GM19452 (cell line): Measurements from ENCODE around the gene UBE2I.

Experiments
- ATAC-seq: cut with Tn5 transposase; IDR thresholded peaks from one replicate; pipeline ENCODE4 v1.9.1; 2021; ENCODE audit not compliant: unreplicated experiment

The UBE2I gene

DNA sequence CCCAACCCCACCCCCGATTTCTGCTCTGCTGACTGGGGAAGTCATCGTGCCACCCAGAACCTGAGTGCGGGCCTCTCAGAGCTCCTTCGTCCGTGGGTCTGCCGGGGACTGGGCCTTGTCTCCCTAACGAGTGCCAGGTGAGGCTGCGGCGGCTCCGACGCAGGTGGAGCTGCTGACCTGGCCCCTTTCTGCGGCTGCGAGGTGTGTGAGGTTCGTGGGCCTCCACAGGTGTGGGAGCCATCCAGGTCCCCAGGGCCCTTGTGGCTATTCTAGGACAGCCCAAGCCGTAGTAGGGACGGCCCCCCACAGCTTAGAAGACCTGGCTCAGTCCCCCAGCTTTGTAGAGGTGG, 3.0 kb downstream of the UBE2I start:
- no peak for ATAC-seq

DNA sequence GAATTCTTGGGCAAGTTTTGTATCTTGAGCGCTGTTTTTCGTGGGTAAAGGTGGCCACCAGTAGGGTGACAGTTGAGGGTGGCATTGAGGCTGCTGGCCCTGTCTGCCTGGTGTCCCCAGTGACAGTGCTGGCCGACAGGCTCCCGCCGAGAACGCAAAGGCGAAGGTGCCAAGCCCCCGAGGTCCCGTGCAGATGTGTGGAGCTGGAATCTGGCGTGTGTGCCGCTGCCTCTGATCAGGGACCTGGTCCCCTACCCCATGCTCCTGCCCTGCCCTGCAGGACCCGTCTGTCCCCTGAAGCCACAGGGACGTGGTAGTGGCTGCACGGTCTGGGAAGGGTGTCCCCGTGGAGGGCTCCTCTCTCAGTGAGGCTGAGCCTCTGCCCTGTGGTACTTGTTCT, 3.5 kb downstream of the UBE2I start:
- no peak for ATAC-seq

DNA sequence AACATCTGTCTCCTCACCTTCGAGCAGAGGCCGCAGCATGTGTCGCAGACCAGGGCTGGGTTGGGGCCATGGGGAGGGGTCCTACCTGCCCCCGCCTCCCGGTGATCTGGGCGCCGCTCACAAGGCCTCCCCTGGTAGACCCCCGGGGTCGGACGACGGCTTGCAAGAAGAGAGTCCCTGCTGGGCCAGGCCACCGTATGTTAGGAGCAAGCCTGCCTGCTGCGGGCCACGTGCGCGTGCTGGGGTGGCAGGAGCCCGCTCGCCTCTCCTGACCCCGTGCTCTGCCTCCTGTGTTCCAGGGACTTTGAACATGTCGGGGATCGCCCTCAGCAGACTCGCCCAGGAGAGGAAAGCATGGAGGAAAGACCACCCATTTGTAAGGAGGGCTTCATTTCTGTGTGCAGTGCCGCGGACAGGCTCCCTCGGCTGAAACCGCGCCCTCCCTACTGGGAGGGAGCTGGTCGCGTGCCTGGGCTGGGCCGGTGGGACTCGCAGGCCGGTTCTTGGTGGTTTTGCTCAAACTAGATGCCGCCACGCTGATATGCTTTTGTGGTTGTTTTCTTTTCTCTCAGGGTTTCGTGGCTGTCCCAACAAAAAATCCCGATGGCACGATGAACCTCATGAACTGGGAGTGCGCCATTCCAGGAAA, 4.4 kb downstream of the UBE2I start:
- no peak for ATAC-seq

DNA sequence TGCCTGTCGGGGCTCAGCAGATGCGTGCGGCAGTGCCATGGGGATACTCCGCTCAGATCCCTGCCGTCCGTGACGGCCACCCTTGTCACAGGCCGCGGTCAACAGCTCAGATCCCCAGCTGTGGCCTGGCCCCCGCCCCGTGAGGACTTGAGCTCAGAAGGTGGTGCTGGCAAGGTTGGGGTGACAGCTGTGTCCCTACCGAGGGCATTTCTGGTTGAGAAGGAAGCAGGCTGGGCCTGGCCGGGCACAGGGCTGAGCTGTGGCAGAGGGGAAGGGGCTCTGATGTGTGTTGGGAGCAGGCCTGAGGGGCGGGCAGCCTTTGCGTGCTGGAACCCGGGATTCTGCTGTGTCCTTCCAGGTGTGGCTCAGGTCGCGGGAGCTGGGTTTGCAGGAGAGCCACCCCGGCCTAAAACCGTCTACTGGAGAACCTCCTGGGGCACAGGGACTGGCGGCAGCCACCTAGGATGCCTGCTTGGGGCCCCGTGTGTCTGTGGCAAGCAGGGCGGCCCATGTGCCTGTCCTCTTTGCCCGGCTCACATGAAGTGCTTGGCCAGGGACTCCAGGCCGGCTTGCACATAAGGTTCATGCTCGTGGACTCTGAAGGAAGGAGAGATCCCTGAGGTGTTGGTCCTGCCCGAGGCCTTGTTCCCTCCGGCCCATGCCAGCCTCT, 5.1 kb downstream of the UBE2I start:
- ATAC-seq: no peak

DNA sequence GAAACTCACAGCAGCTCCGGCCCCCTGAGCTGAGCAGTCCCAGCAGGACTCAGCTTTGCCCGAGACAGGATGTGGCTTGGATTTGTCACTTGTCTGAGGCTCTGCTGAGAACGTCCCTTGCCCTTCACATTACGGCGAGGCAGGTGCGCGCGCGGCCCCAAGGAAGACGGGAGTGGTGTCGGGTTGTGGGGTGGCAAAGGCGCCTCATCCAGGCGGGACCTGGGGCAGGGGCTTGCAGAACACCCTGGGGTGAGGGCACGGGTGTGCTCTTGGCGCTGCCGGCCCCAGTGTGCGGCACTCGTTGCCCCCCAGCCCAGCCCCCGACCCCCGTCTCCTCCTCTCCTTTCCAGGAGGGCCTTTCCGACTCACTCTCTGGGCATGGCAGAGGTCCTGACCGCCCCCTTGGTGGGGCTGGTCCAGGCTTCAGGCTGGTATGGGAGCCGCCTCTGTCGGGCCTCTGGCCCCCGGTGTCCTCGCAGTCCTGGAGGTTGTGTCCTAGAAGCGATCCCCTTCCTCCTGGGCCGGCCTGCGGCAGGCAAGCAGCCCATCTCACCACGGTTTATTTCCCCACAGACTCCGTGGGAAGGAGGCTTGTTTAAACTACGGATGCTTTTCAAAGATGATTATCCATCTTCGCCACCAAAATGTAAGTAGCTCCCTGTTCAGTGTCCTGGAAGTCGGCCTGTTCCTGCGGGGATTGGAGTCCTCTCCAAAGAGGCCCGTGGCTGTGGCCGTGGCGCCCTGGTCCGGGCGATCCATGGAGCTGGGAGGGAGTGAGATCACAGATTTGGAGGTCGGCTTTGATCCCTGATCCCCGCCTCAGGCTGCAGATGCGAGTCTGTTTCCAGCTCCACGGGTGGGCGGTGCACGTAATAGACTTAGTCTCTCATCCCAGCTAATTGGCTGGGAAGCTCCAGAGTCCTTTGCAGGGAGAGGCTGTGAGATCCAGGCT, 5.9 kb downstream of the UBE2I start:
- ATAC-seq: no peak

DNA sequence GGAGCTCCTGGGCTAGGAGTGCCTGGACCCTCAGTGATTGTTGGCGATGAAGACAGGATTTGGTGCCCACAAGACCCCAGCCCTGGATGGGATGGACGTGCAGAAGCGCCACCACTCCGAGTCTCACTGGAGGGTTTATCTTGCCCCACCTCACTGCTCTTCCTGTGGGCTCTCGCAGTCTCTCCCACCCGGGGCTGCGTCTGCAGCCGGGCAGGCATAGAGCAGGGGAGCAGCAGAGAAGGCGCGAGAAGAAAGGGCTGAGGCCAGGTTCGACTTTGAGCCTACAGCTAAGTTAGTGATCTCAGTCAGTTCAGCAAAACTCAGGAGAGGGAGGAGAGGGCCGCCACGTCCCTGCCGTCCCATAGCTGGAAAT, 6.6 kb downstream of the UBE2I start:
- ATAC-seq: no peak

DNA sequence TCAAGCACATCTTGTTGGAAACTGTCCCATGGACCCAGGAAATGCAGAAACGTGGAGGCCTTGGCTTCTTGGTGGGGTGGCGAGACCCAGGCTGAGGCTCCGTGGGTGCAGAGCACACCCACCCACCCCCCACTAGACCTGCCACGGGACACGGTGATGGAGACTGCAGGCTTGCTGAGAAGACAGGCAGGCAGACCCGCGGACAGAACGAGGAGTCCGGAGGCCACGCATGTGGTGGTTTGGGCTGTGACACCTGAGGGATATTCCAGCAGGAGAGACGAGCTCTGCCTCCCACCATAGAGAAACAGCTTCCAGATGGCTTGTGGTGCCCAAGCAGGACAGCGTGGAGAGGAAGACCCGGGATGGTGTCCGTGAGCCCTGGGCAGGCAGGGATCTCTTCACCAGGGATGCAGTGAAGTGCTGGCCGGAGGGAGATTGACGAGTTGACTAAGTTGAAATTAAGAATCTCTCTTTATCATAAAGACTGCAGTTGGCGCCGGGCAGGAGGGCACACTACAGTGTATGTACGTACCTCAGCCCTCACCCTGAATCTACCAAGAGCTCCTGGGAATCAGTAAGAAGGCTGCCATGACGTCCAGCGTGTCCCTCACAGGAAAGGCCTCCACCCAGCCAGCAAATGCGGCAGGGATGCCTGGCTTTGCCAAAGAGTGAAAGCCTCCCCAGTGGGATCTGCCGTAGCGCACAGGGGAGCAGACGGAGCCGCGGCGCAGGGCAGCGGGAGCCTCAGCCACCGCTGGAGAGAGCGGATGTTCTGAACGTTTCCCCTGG, 8.2 kb downstream of the UBE2I start:
- no peak for ATAC-seq

DNA sequence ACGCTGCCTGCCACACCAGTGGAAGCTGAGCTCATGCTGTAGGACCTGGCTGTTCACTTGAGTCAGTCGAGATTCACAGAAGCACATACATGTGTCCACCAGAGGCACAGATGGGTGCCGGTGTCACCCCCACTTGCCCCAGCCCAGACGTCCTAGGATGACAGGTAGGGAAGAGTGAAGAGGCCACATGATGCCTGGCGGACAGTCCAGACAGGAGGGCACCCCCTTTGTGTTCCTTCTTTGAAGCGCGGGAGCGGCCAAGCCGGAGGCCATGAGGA, 8.8 kb downstream of the UBE2I start:
- no peak for ATAC-seq

DNA sequence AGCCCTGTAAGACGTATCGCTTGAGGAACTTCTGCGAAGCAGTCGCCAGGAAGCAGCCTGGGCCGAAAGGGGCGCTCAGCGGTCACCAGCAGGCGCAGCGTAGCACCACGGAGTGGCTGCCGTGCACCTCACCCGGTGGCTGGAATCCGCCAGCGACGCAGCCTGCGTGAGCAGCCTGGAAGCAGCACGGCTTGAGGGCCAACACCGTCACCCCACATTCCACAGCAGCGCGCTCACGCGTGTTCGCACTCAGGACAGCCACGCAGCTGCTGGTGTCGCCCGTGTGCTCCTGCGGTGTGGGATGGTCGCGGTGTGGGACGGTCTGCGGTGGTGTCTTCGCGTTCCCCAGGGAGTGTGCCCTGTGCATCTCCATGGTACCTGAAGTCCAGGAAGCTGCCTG, 9.6 kb downstream of the UBE2I start:
- ATAC-seq: no peak

DNA sequence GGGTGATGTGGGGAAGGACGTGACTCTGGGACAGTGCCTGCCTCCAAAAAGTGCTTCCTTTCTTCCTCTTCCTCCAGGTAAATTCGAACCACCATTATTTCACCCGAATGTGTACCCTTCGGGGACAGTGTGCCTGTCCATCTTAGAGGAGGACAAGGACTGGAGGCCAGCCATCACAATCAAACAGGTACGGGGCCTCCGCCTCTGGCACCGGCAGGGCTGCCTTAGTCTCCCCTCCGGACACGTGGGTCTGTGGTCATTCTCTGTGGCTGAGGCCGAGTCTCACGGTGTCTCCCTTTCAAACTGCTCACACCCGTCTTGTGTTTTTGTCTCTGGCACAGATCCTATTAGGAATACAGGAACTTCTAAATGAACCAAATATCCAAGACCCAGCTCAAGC, 10.7 kb downstream of the UBE2I start:
- no peak for ATAC-seq

DNA sequence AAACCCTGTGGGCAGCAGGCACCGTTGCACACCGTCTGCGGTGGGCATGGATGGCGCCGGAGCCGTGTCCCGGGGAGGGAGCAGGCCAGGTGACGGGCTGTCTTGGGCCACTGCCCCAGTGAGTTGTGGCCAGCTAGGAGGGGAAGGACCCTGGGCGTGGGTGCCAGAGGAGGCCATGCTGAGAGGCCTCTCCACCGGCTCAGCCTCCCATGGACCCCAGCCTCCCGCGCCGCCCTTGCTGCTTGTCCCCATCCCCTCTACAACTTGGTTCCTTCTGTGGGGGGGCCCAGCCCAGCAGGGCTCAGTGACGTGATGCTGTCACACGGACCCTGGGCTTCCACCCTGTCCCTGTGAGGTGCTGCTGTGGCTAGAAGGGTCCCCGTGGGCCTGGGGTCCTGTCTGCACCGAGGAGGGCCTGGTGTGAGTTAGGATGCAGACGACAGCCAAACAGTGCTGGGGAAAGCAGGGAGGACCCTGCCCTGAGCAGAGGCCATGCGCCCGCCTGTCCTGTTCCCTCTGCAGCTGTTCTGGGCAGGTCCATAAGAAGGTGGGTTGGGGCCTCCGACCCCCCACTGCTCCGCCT, 11.3 kb downstream of the UBE2I start:
- ATAC-seq: no peak

DNA sequence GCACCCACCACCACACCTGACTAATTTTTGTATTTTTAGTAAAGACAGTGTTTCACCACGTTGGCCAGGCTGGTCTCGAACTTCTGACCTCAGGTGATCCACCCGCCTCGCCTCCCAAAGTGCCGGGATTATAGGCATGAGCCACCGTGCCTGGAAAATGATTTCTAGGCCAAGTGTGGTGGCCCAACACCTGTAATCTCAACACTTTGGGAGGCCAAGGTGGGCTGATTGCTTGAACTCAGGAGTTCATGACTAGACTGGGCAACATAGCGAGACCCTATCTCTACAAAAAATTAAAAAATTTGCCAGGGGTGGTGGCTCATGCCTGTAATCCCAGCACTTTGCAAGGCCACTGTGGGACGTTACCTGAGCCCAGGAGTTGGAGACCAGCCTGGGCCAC, 13.0 kb downstream of the UBE2I start:
- no peak for ATAC-seq

DNA sequence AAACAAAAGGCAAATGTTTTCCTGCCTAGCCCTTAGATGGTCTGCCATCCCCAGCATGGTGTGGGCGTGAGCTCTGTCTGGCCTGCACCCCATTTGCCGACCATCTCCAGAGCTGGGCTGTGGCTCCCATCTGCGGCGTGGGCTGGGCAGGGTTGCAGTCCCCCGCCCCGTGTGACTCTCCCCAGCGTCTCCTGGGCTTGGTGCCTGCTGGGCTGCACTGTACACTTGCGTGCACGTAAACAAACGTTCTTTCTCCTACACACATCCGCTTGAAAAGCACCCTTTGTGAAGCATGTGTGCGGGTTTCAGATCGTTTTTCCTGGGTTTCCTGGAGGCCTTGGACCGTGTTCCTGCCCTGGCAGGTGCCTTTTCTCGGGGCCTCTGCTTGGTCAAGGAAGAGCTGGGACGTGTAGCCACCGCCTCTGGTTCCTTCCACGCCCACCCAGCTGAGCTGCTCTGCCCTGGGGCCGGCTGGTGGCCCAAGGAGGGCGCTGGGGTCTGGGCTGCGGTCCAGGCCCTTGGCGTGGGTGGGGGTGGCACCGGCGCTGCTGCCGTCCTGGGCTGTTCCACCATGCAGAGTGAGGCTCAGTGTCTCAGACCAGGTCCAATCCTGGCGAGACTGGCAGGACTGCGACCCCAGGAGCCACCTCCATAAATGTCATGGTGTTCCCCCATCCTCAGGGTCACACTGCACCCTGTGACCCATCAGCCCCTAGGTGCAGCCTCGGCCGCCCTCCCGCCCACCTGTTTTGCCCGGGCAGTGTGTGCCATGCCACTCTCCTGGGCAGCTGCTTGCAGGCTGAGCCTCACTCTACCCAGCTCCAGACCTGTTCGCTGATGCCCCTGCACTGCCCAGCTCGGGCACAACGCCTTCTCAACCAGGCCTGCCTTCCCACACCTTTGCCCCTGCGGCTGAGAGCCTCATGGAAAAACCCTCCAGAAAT, 14.1 kb downstream of the UBE2I start:
- ATAC-seq: no peak

DNA sequence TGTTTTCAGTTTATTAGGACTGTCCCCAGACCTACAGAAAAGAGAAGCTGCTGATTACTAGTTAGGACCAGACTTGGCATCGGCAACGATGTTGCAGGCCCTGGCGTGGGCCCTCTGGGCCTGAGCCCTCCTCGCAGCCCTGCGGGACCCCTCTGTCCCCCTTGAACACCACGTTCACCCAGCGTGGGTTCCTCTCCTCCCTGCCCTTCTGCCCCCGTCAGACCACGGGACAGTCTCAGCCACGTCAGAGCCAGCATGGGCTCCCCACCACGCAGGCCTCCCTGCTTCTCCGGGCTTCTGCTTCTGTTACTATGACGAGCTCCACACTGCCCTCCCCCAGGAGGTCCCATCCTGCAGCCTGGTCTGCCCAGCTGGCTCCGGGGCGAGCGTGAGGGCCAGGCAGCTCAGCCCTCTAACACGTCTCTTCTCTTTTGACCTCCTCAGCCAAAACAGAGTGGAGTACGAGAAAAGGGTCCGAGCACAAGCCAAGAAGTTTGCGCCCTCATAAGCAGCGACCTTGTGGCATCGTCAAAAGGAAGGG, 14.9 kb downstream of the UBE2I start:
- no peak for ATAC-seq

DNA sequence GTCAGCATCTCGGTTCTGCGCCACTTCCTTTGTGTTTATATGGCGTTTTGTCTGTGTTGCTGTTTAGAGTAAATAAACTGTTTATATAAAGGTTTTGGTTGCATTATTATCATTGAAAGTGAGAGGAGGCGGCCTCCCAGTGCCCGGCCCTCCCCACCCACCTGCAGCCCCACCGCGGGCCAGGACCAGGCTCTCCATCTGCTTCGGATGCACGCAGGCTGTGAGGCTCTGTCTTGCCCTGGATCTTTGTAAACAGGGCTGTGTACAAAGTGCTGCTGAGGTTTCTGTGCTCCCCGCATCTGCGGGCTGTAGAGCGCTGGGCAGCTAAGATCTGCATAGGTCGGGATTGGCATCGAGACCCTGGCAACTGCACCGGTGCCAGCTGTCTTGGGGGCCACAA, 15.8 kb downstream of the UBE2I start:
- ATAC-seq: no peak

DNA sequence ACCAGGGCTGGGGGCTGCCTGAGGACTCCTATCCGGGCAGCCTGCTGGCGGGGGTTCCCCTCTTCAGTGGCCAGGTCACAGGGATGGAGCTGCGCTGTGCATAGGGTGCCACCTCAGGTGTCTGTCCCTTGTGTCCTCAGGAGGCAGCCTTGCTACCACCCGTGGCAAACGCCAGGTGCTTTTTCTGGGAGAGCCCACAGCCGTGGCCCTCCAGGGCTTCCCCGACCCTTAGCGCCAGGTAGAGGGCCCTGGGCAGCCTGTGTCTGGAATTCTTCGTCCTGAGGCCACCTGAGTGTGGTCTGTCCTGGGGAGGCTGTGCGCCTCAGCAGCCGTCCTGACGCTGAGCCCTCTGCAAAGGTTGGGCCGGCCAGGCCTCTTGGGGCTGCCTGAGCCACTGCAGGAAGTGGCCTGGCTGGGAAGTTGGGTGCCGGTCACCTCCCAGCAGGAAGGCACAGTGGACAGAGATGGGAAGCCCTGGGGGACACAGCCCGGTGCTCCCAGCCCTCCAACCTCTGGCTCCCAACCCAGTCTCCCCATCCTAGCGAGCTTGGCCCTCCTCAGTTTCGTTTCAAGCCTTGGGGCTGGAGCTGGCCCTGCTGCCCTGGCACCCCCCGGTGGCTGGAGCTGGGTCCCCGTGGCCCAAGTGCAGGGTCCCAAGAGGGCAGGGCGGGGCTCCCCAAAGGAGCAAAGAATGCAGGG, 16.4 kb downstream of the UBE2I start:
- no peak for ATAC-seq

DNA sequence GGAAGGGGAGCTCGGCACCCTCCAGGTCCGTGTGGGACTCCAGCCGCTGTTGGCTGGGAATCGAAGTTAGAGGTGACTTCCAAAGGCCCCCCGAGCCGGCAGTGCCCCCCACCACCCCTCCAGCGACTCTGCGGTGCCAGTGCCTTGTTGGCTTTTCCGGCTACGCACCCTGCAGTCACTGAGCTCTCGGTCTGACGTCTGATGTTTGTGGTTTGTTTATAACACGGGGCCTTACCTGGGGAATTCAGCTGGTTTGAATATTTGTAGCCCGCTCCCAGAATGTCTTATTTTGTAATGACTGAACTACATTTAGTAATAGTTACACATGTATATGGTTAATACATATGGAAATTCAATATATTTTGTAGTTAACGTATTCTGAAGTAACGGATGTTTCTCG, 17.0 kb downstream of the UBE2I start:
- ATAC-seq: no peak

DNA sequence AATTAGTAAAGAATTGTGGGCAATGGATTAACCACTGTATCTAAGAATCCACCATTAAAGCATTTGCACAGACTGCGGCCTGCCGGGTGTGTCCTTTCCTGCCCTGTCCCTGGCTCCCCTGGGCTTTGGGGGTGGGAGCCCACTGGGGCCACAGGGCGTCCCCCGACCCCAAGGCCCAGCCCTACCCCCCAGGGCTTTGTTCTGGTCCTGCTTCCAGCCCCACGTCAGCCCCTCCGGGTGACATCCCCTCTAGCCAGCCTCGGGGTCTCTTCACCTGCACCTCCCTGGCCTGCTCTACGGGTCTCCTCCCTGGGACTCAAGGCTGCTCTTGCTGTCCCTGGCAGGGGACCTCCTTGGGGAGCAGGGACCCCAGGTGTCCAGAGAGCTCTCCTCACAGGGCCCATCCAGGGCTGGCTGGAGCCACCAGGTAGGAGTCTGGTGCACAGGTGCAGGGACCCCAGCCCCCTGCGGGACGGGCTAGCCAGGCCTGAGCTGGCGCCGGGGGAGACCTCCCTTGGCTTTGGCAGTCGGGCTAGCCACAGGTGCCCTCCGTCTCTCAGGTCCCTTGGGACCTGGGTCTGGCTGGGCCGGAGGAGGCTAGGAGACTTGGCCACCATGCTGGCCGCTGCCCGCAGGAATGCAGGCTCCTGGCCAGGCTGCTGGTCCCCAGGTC, 17.6 kb downstream of the UBE2I start:
- ATAC-seq: no peak

DNA sequence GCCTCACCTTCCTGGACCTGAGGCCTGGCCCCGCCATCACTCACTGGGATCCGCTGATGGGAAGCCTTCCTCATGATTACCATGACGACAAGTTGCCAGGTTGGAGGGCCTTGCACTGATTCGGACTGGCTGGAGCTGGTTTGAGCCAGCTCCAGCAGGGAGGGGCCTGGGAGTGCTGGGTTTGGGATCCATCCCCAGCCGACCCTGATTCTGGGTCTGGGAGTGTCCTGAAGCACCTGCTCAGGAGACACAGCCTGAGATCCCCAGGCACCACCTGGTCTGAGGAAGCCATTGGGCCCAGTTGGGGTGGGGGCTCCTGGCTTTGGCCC, 18.1 kb downstream of the UBE2I start:
- no peak for ATAC-seq
